GM19099 (cell line): ENCODE measurements around the gene HARBI1.

ENCODE experiments used
- POLR2A ChIP-seq: IDR thresholded peaks from 3 replicates; pipeline ENCODE4 v1.6.1; 2011; ENCODE audit warnings: low read depth; ENCODE audit not compliant: insufficient read length; ENCODE audit errors: extremely low read depth

The HARBI1 gene

GRCh38 chr11:46590740-46591605, 26.1 kb downstream of the HARBI1 start:
- TF ChIP-seq POLR2A = no peak

GRCh38 chr11:46588915-46589314, 28.1 kb downstream of the HARBI1 start:
- no peak for TF ChIP-seq POLR2A

- TF ChIP-seq POLR2A = no peak
Measured at GRCh38 chr11:46588131-46588530, 28.9 kb downstream of the HARBI1 start.

GRCh38 chr11:46582588-46582987, 34.4 kb downstream of the HARBI1 start:
- no peak for TF ChIP-seq POLR2A

- TF ChIP-seq POLR2A = no peak
Measured at GRCh38 chr11:46577058-46577457, 40.0 kb downstream of the HARBI1 start.

GRCh38 chr11:46574656-46575055, 42.4 kb downstream of the HARBI1 start:
- no peak for TF ChIP-seq POLR2A

- TF ChIP-seq POLR2A = no peak
Measured at GRCh38 chr11:46570790-46571398, 46.1 kb downstream of the HARBI1 start.

GRCh38 chr11:46565232-46565840, 51.7 kb downstream of the HARBI1 start:
- TF ChIP-seq POLR2A = no peak

GRCh38 chr11:46564459-46564858, 52.6 kb downstream of the HARBI1 start:
- TF ChIP-seq POLR2A = no peak

- TF ChIP-seq POLR2A = no peak
Measured at GRCh38 chr11:46562527-46562926, 54.5 kb downstream of the HARBI1 start.

GRCh38 chr11:46560300-46560991, 56.6 kb downstream of the HARBI1 start:
- no peak for TF ChIP-seq POLR2A

GRCh38 chr11:46559815-46560214, 57.2 kb downstream of the HARBI1 start:
- TF ChIP-seq POLR2A = no peak

GRCh38 chr11:46557684-46558151, 59.3 kb downstream of the HARBI1 start:
- no peak for TF ChIP-seq POLR2A

GRCh38 chr11:46555267-46556054, 61.6 kb downstream of the HARBI1 start:
- no peak for TF ChIP-seq POLR2A

- TF ChIP-seq POLR2A = no peak
Measured at GRCh38 chr11:46554213-46555147, 62.5 kb downstream of the HARBI1 start.
